ENCODE data around the gene ASB10.

DNA sequence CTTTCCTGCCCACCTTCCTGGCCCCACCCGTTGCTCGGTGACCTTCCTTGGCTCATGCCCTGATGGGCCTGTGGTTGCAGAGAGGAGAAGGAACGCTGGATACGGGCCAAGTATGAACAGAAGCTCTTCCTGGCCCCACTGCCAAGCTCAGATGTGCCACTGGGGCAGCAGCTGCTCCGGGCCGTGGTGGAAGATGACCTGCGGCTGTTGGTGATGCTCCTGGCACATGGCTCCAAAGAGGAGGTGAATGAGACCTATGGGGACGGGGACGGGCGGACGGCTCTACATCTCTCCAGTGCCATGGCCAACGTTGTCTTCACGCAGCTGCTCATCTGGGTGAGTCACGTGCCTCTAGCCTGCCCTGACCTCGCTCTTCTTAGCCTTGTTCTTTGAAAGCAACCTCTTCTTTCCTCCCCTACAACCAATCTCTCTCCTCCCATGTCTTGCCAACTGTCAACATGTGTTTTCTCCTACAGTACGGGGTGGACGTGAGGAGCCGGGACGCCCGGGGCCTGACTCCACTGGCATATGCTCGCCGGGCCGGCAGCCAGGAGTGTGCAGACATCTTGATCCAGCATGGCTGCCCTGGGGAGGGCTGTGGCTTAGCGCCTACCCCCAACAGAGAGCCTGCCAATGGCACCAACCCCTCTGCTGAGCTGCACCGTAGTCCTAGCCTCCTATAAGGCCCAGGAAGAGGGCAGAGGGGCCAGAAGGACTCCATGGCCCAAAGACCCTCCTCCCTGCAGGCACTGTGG lies 43.6 kb downstream of the ASB10 start:
- TF ChIP-seq POLR2A (IDR thresholded peaks at IDR 0.05; ENCODE audit: low read length) (no peak), GATA1 (IDR thresholded peaks at IDR 0.05; ENCODE audit: low read depth, low read length) (no peak)

All from erythroblast (primary cell).